Brain microvascular endothelial cell (primary cell): Measurements from ENCODE around the gene CELF2.

Source experiments
- DNase-seq: peaks from one replicate; pipeline ENCODE4 v3.0.0-alpha.2; 2020
- H3K27ac ChIP-seq: fragments of 250-450 bp; sonication (Bioruptor Pico); 2 replicates; pipeline ENCODE4 v1.5.1; 2020; ENCODE audit warnings: mild to moderate bottlenecking, moderate library complexity
- H3K27me3 ChIP-seq: fragments of 250-450 bp; sonication (Bioruptor Pico); replicated peaks from 2 replicates; pipeline ENCODE4 v1.5.1; 2020; ENCODE audit warnings: mild to moderate bottlenecking
- H3K36me3 ChIP-seq: fragments of 250-450 bp; sonication (Bioruptor Pico); replicated peaks from 2 replicates; pipeline ENCODE4 v1.5.1; 2020; ENCODE audit warnings: mild to moderate bottlenecking
- H3K4me3 ChIP-seq: 2 replicates; pipeline ENCODE4 v1.5.1; 2011; ENCODE audit warnings: low read depth, mild to moderate bottlenecking, control low read depth, low read length, moderate library complexity
- CTCF ChIP-seq: IDR thresholded peaks from 2 replicates; pipeline ENCODE4 v1.5.1; 2011; ENCODE audit warnings: low read depth, mild to moderate bottlenecking, moderate library complexity, low read length, control low read depth, inconsistent platforms; ENCODE audit errors: missing control alignments
- in situ Hi-C: cut with HindIII; loops from 2 replicates; pipeline ENCODE4 v1.10.0; 2017; ENCODE audit warnings: low sequenced_read_pairs, low pct_ligation_motif_present

The CELF2 gene

GRCh38 chr10:11149807-11150141 lies 132.1 kb downstream of the CELF2 start:
- Histone ChIP-seq H3K27ac (no peak overlapping the region), H3K4me3 (no peak overlapping the region), H3K27me3 (no peaks in the 10 kb centered on the region), H3K36me3 (no peaks in the 10 kb centered on the region)
- in situ Hi-C loops = no loop called here
- TF ChIP-seq CTCF = no peak
- DNase-seq = no peak

- Histone ChIP-seq H3K27ac (no peak overlapping the region), H3K36me3 (no peaks in the 10 kb centered on the region), H3K27me3 (no peaks in the 10 kb centered on the region), H3K4me3 (no peak overlapping the region)
- TF ChIP-seq CTCF = no peak
- no peak for DNase-seq
- in situ Hi-C loops = no loop called here
Measured at GRCh38 chr10:11150231-11150731, 132.6 kb downstream of the CELF2 start.

GRCh38 chr10:11150879-11151415 lies 133.3 kb downstream of the CELF2 start:
- no peak for TF ChIP-seq CTCF

GRCh38 chr10:11152801-11153200 lies 135.1 kb downstream of the CELF2 start:
- Histone ChIP-seq H3K36me3 (no peaks in the 10 kb centered on the region), H3K27ac (no peak overlapping the region), H3K4me3 (no peak overlapping the region), H3K27me3 (no peaks in the 10 kb centered on the region)
- in situ Hi-C loops = no loop called here
- no peak for DNase-seq
- TF ChIP-seq CTCF = no peak

More at GRCh38 chr10:11150879-11151415, 133.3 kb downstream of the CELF2 start:
- Histone ChIP-seq H3K27ac (no peak overlapping the region), H3K36me3 (no peaks in the 10 kb centered on the region), H3K4me3 (no peak overlapping the region), H3K27me3 (no peaks in the 10 kb centered on the region)
- no peak for DNase-seq
- in situ Hi-C loops = no loop called here

- no peak for TF ChIP-seq CTCF
- Histone ChIP-seq H3K27me3 (no peaks in the 10 kb centered on the region), H3K4me3 (no peak overlapping the region), H3K36me3 (no peaks in the 10 kb centered on the region), H3K27ac (no peak overlapping the region)
- DNase-seq = no peak
- in situ Hi-C loops = no loop called here
Measured at GRCh38 chr10:11153245-11153644, 135.6 kb downstream of the CELF2 start.

- DNase-seq = no peak
- Histone ChIP-seq H3K27ac (no peak overlapping the region), H3K27me3 (no peaks in the 10 kb centered on the region), H3K36me3 (no peaks in the 10 kb centered on the region), H3K4me3 (no peak overlapping the region)
- no peak for TF ChIP-seq CTCF
- in situ Hi-C loops = no loop called here
Measured at GRCh38 chr10:11153766-11154165, 136.1 kb downstream of the CELF2 start.
